Peyer's patch (tissue), 4 donors: ENCODE data around the gene ZNF500.
A peak's percentile ranks its signal among the peaks of the same experiment; 100 is the strongest.

Source experiments
- POLR2A ChIP-seq, 2 donors: fragments of 450-650 bp; IDR thresholded peaks; one replicate each; pipeline ENCODE4 v1.5.1; 2017; ENCODE audit warnings: antibody characterized with exemption in 2 of 2, mild to moderate bottlenecking in 2 of 2, moderate library complexity in 2 of 2
- TF ChIP-seq, protein P1 (sequence below), 6 experiments: fragments of 450-650 bp in 4 of 6; fragments of 200-600 bp in 2 of 6; sonication (generic) in 1 of 6; IDR thresholded peaks; one replicate each; pipeline ENCODE4 v1.5.1; 2017 to 2019; ENCODE audit warnings: antibody characterized with exemption in 6 of 6, mild to moderate bottlenecking in 3 of 6, moderate library complexity in 1 of 6

DNA sequence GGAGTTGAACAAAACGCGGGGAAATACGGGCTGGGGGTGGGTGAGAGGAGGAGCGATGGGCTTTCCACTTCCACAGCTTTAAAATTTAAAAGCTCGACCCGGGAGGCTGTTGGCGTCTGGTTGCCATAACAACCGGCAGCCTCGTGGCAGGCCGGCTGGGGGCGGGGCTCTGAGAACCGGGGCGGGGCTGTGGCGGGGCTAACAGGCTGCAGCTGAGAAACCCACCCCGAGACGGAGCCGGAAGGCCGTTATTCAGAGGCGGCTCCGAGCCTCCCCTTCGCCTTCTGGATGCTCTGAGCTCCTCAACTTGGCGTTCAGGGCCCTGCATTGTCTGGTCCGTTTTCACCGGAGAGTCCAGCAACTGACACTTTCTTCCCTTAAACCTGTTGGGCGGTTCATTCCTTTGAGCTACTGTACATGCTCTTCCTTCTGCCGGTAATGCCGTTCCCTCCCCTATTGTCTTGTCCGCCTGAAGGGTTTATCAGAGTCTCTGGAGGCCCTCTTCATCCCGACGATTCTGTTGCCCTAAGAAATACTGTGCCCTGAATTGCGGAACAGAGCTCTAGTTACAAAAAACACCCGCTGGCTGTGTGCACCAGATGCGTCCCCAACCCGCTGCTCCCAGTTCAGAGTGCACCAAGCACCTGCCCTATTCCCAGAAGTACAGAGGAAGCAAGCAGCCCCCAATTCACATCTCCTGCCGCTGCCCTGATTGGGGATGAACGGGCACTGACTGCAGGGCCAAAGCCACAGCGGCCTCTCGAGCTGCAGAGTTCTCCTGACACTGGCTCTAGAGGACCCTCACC is 32.0 kb downstream of the ZNF500 start:
- TF ChIP-seq, protein P1, sequence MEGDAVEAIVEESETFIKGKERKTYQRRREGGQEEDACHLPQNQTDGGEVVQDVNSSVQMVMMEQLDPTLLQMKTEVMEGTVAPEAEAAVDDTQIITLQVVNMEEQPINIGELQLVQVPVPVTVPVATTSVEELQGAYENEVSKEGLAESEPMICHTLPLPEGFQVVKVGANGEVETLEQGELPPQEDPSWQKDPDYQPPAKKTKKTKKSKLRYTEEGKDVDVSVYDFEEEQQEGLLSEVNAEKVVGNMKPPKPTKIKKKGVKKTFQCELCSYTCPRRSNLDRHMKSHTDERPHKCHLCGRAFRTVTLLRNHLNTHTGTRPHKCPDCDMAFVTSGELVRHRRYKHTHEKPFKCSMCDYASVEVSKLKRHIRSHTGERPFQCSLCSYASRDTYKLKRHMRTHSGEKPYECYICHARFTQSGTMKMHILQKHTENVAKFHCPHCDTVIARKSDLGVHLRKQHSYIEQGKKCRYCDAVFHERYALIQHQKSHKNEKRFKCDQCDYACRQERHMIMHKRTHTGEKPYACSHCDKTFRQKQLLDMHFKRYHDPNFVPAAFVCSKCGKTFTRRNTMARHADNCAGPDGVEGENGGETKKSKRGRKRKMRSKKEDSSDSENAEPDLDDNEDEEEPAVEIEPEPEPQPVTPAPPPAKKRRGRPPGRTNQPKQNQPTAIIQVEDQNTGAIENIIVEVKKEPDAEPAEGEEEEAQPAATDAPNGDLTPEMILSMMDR (IDR thresholded peaks at IDR 0.05) = no peak
- TF ChIP-seq POLR2A (IDR thresholded peaks at IDR 0.05) = peak in 1 of 2 donors; percentile 15
